ENCODE results near the gene MR1.

- TF ChIP-seq ATF3 (CRISPR knock-in tag; IDR thresholded peaks at IDR 0.05) (no peak), NBN (conservative IDR thresholded peaks at IDR 0.05) (no peak)
Observed at GRCh38 chr1:181110013-181110412, 76.2 kb downstream of the MR1 start.
